Measurements from ENCODE around the gene ATP6V0A1. TPM values are rescaled to one million over a fixed set of nuclear protein-coding genes. Genes with fewer than 3 reads are reported as not detected.
A peak's percentile ranks its signal among the peaks of the same experiment; 100 is the strongest.

Gene ATP6V0A1
- total and polyA plus RNA-seq, 8 donors: 22.8 to 55.9 (median 33.2) TPM

- FAIRE-seq (no peak), DNase-seq (peak in 5 of 6 donors; percentile 68 to 88 (median 77)), ATAC-seq (peak; percentile 42 to 77 (median 72))
- TF ChIP-seq CTCF (IDR thresholded peaks at IDR 0.05): peak; percentile 43 to 87 (median 80)
- 26 to 29% methylated on average over 9 of the region's 9 CpGs for WGBS, 2 donors
- Histone ChIP-seq H3K27me3 (no peaks in the 10 kb centered on the region), H3K27ac (peak overlapping the region in 2 of 4 donors; percentile 80 to 84), H3K9me3 (no peaks in the 10 kb centered on the region), H3K36me3 (peaks cover 0 to 11% (median 0%) of the 10 kb centered on the region in 3 donors), H3K4me1 (peaks cover 6 to 20% (median 8%) of the 10 kb centered on the region in 3 donors), H3K4me3 (no peak overlapping the region)
- intact Hi-C loops (cut with DNase I): loop anchor here in 2 of 3 donors (5.0 to 10.0 kb wide), 2 partner anchors 95 to 193 kb away; partner anchors contain the start of gene CAVIN1 (in 1 of the 2)
Measured at GRCh38 chr17:42517516-42517915, 58.8 kb downstream of the ATP6V0A1 start.

- Histone ChIP-seq H3K4me1 (peaks cover 6 to 20% (median 8%) of the 10 kb centered on the region in 3 donors), H3K27ac (peak overlapping the region; percentile 35 to 84 (median 78)), H3K36me3 (peaks cover 0 to 11% (median 0%) of the 10 kb centered on the region in 3 donors), H3K9me3 (no peaks in the 10 kb centered on the region), H3K27me3 (no peaks in the 10 kb centered on the region), H3K4me3 (no peak overlapping the region)
- peak in 2 of 6 donors; percentile 48 to 60 for DNase-seq
- peak; percentile 42 to 73 (median 54) for ATAC-seq
- WGBS, 2 donors: 55 to 61% methylated on average over 9 of the region's 9 CpGs
- TF ChIP-seq CTCF (IDR thresholded peaks at IDR 0.05): no peak
- FAIRE-seq: no peak
- intact Hi-C loops (cut with DNase I): loop anchor here in 2 of 3 donors (5.0 to 10.0 kb wide), 2 partner anchors 96 to 193 kb away; partner anchors contain the start of gene CAVIN1 (in 1 of the 2)
Measured at GRCh38 chr17:42518046-42518754, 59.5 kb downstream of the ATP6V0A1 start.

- intact Hi-C loops (cut with DNase I): loop anchor here in 2 of 3 donors (5.0 to 10.0 kb wide), 2 partner anchors 97 to 194 kb away; partner anchors contain the start of gene CAVIN1 (in 1 of the 2)
- no peaks in the 10 kb centered on the region for H3K9me3 ChIP-seq
- H3K27ac ChIP-seq: peak overlapping the region; percentile 35 to 84 (median 78)
- peak in 1 of 6 donors; percentile 32 for DNase-seq
- TF ChIP-seq CTCF (IDR thresholded peaks at IDR 0.05): no peak
- H3K36me3 ChIP-seq: peaks cover 0 to 11% (median 0%) of the 10 kb centered on the region in 3 donors
- peaks cover 6 to 20% (median 8%) of the 10 kb centered on the region in 3 donors for H3K4me1 ChIP-seq
- H3K27me3 ChIP-seq: no peaks in the 10 kb centered on the region
- 47 to 53% methylated on average over 6 of the region's 6 CpGs for WGBS, 2 donors
- FAIRE-seq: no peak
- peak in 3 of 4 donors; percentile 8 to 19 (median 18) for ATAC-seq
- H3K4me3 ChIP-seq: no peak overlapping the region
Measured at GRCh38 chr17:42518755-42519545, 60.3 kb downstream of the ATP6V0A1 start.

- H3K27me3 ChIP-seq: no peaks in the 10 kb centered on the region
- H3K4me3 ChIP-seq: no peak overlapping the region
- WGBS, 2 donors: 66 to 71% methylated on average over 12 of the region's 12 CpGs
- FAIRE-seq (no peak), DNase-seq (peak in 4 of 6 donors; percentile 45 to 71 (median 60)), ATAC-seq (peak; percentile 22 to 64 (median 57))
- H3K36me3 ChIP-seq: peaks cover 0 to 3% (median 0%) of the 10 kb centered on the region in 3 donors
- H3K4me1 ChIP-seq: peaks cover 6 to 20% (median 8%) of the 10 kb centered on the region in 3 donors
- intact Hi-C loops (cut with DNase I): loop anchor here in 2 of 3 donors (5.0 to 10.0 kb wide), 4 partner anchors 93 to 205 kb away; partner anchors contain the start of gene CAVIN1 (in 1 of the 2)
- H3K9me3 ChIP-seq: no peaks in the 10 kb centered on the region
- peak overlapping the region; percentile 35 to 84 (median 78) for H3K27ac ChIP-seq
- TF ChIP-seq CTCF (IDR thresholded peaks at IDR 0.05): no peak
Measured at GRCh38 chr17:42519546-42520491, 61.1 kb downstream of the ATP6V0A1 start.

Data from pancreas (tissue), 10 donors.